ENCODE results near the gene MROH2A. TPM values are rescaled to one million over a fixed set of nuclear protein-coding genes. Genes with fewer than 3 reads are reported as not detected.
A peak's percentile ranks its signal among the peaks of the same experiment; 100 is the strongest.

Gene MROH2A
- total and polyA plus RNA-seq, 9 of the 15 experiments (the other 6 are each of a cell fraction or from before 2014, with no cell fraction given), result 0.03 TPM; not detected in 8

DNA sequence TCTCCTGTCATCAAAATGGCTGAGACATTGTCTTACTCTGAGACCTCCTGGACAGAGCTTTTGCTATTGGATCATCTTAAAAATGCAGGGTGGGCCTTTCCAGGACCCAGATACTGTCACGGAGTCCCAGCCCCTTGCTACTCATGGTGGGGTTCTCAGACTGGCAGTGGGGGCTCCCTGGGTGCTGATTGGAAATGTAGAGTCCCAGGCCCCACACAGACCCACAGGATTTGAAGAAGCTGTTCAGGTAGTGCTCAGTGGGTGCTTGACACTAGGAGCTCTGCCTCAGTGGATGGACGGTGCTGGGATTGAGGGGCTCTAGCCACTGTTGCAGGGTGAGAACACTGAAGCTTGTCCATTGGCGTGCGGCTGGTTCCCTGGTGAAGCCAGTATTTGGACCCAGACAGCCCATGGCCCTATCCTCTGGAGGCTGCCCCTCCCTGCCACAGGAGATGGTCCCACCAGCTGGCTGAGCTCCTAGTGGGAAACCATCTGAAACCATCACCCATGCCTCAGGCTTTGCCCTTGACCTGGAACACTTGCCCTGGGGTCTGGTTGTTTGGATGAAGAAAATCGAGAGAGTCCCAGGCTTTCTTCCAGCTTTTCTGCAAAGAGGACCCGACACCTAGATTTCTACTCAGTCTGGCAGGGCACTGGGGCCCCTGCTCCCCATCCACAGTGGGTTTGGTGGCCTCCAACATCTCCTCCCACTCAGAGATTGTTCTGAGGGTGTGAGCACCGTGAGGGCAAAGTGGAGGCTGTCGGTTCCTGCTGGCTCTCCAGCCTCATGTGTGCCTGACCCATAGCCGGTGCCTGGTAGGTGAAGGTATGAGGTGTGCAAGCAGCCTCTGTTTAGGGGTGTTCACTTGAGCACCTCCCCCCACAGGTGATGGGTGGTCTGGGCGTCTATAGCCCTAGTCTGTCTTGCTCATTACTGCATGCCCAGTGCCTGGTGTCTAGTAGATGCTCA lies 30.1 kb downstream of the MROH2A start:
- Histone ChIP-seq H3K79me2 (ENCODE audit: control insufficient read depth, insufficient read depth, low read length) (no peaks in the 10 kb centered on the region), H3K9me1 (ENCODE audit: control insufficient read depth, insufficient read depth, low read length) (no peaks in the 10 kb centered on the region), H3K9ac (ENCODE audit: insufficient read depth in 1 of 2, low read depth in 2 of 2, low read length in 2 of 2) (no peak overlapping the region), H4K20me1 (replicated peaks; ENCODE audit: control insufficient read depth, insufficient read depth, low read length) (no peaks in the 10 kb centered on the region), H3K4me3 (no peak overlapping the region), H3K4me2 (ENCODE audit: insufficient read depth, low read length) (no peak overlapping the region), H2AFZ (ENCODE audit: low read depth, low read length) (no peak overlapping the region), H3K36me3 (ENCODE audit: control insufficient read depth, insufficient read depth, low read length) (no peaks in the 10 kb centered on the region), H3K9me3 (replicated peaks; ENCODE audit: control insufficient read depth, insufficient read depth, low read depth, low read length) (no peaks in the 10 kb centered on the region), H3K27ac (ENCODE audit: extremely low read depth, low read depth, low read length) (no peak overlapping the region), H3K27me3 (ENCODE audit: control insufficient read depth in 2 of 2, insufficient read depth in 2 of 2, low read length in 2 of 2) (peaks cover 2 to 32% of the 10 kb centered on the region in 2 experiments; a peak in 2 of 5 replicates), H3K4me1 (replicated peaks in 1 of 2; ENCODE audit: control insufficient read depth in 2 of 2, insufficient read depth in 2 of 2, low read length in 2 of 2) (no peaks in the 10 kb centered on the region)
- ChIA-PET CTCF (ENCODE audit: low intra/inter-chr PET ratio) (no interaction called here), POLR2A (no interaction called here)
- TF ChIP-seq HEY1 (CRISPR knock-in tag; IDR thresholded peaks at IDR 0.05; ENCODE audit: borderline replicate concordance) (no peak), FOXM1 (IDR thresholded peaks at IDR 0.05; ENCODE audit: low read depth) (no peak), FOXM1 (CRISPR knock-in tag; IDR thresholded peaks at IDR 0.05; ENCODE audit: low read depth) (no peak), ZKSCAN8 (CRISPR knock-in tag; IDR thresholded peaks at IDR 0.05) (no peak)
- BruUV-seq (replicated peaks), result no TSS peak
- no peak for ATAC-seq
- WGBS (ENCODE audit: insufficient coverage, low coverage, missing lambda C conversion rate), result 1% methylated on average over 8 of the region's 10 CpGs
- intact Hi-C loops (cut with micrococcal nuclease) (no loop called here), in situ Hi-C loops (cut with MboI) (no loop called here)
- no peak for FAIRE-seq
- no peak for DNase-seq (ENCODE audit: extremely low read depth in 1 of 4, low spot score in 3 of 4)

DNA sequence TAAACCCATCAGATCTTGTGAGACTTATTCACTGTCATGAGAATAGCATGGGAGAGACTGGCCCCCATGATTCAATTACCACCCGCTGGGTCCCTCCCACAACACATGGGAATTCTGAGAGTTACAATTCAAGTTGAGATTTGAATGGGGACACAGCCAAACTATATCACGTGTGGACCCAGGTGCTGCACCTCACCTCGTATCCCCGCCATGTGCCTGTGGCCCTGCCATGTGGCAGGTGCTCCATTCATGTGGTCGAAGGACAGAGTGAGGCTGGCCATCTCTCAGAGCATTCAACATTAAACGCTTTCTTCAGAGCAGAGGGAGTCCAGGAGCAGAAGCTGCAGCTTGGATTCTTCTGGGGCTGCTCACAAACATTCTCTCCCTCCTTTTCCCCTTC lies 32.3 kb downstream of the MROH2A start:
- ChIA-PET CTCF (ENCODE audit: low intra/inter-chr PET ratio) (no interaction called here), POLR2A (interaction anchor here (0.6 kb wide), 1 partner anchor 41 kb away, joined by 4 read pairs; no protein-coding TSS in a partner anchor)
- H3K36me3 ChIP-seq (ENCODE audit: control insufficient read depth, insufficient read depth, low read length), result no peaks in the 10 kb centered on the region
- TF ChIP-seq KDM4B (IDR thresholded peaks at IDR 0.05; ENCODE audit: borderline replicate concordance in 2 of 2, low read depth in 1 of 2) (no peak), NBN (IDR thresholded peaks at IDR 0.05; ENCODE audit: low read depth) (no peak), L3MBTL2 (IDR thresholded peaks at IDR 0.05) (peak; percentile 30; the same call in 1 of the 2 replicates), CREM (IDR thresholded peaks at IDR 0.05; ENCODE audit: low read depth) (no peak)
- TF ChIP-seq, protein P1, sequence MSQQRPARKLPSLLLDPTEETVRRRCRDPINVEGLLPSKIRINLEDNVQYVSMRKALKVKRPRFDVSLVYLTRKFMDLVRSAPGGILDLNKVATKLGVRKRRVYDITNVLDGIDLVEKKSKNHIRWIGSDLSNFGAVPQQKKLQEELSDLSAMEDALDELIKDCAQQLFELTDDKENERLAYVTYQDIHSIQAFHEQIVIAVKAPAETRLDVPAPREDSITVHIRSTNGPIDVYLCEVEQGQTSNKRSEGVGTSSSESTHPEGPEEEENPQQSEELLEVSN (IDR thresholded peaks at IDR 0.05; ENCODE audit: borderline replicate concordance in 1 of 2, extremely low read depth in 1 of 2, insufficient read depth in 1 of 2, insufficient read length in 1 of 2, low read depth in 1 of 2, low read length in 1 of 2, poor library complexity in 1 of 2, severe bottlenecking in 1 of 2), result peak in 1 of 2 experiments; percentile 29
- no peak overlapping the region for H3K27ac ChIP-seq (ENCODE audit: extremely low read depth, low read depth, low read length)
- in situ Hi-C loops (cut with MboI), result no loop called here
- no peaks in the 10 kb centered on the region for H3K79me2 ChIP-seq (ENCODE audit: control insufficient read depth, insufficient read depth, low read length)
- no peak for DNase-seq (ENCODE audit: extremely low read depth in 1 of 4, low spot score in 3 of 4)
- WGBS (ENCODE audit: insufficient coverage, low coverage, missing lambda C conversion rate), result 3% methylated on average over 5 of the region's 6 CpGs
- H3K9me1 ChIP-seq (ENCODE audit: control insufficient read depth, insufficient read depth, low read length), result no peaks in the 10 kb centered on the region
- no peak for ATAC-seq
- H3K9me3 ChIP-seq (replicated peaks; ENCODE audit: control insufficient read depth, insufficient read depth, low read depth, low read length), result no peaks in the 10 kb centered on the region
- no peaks in the 10 kb centered on the region for H4K20me1 ChIP-seq (replicated peaks; ENCODE audit: control insufficient read depth, insufficient read depth, low read length)
- H3K4me2 ChIP-seq (ENCODE audit: insufficient read depth, low read length), result no peak overlapping the region
- no peak overlapping the region for H2AFZ ChIP-seq (ENCODE audit: low read depth, low read length)
- H3K27me3 ChIP-seq (ENCODE audit: control insufficient read depth in 2 of 2, insufficient read depth in 2 of 2, low read length in 2 of 2), result peaks cover 2 to 26% of the 10 kb centered on the region in 2 experiments; a peak in 2 of 5 replicates
- intact Hi-C loops (cut with micrococcal nuclease), result no loop called here
- no TSS peak for BruUV-seq (replicated peaks)
- H3K4me3 ChIP-seq, result no peak overlapping the region
- H3K9ac ChIP-seq (ENCODE audit: insufficient read depth in 1 of 2, low read depth in 2 of 2, low read length in 2 of 2), result no peak overlapping the region
- FAIRE-seq, result no peak
- no peaks in the 10 kb centered on the region for H3K4me1 ChIP-seq (replicated peaks in 1 of 2; ENCODE audit: control insufficient read depth in 2 of 2, insufficient read depth in 2 of 2, low read length in 2 of 2)
